HTR-8/SVneo (cell line): ENCODE measurements around the gene PSMD1.
"Not testable (repeated sequence)": the region's sequence is repeated elsewhere in the genome, so short reads cannot be mapped to it uniquely, and the experiment has no call there.

Experiments used
- DNase-seq: peaks from one replicate; pipeline ENCODE4 v3.0.0; 2011; ENCODE audit warnings: low spot score, mixed read lengths; ENCODE audit not compliant: insufficient read length
- FAIRE-seq: peaks from 2 replicates; lab custom pipeline; 2011; peaks lifted over from hg19 to GRCh38; lab: Jason Lieb, UNC

Gene PSMD1

DNA sequence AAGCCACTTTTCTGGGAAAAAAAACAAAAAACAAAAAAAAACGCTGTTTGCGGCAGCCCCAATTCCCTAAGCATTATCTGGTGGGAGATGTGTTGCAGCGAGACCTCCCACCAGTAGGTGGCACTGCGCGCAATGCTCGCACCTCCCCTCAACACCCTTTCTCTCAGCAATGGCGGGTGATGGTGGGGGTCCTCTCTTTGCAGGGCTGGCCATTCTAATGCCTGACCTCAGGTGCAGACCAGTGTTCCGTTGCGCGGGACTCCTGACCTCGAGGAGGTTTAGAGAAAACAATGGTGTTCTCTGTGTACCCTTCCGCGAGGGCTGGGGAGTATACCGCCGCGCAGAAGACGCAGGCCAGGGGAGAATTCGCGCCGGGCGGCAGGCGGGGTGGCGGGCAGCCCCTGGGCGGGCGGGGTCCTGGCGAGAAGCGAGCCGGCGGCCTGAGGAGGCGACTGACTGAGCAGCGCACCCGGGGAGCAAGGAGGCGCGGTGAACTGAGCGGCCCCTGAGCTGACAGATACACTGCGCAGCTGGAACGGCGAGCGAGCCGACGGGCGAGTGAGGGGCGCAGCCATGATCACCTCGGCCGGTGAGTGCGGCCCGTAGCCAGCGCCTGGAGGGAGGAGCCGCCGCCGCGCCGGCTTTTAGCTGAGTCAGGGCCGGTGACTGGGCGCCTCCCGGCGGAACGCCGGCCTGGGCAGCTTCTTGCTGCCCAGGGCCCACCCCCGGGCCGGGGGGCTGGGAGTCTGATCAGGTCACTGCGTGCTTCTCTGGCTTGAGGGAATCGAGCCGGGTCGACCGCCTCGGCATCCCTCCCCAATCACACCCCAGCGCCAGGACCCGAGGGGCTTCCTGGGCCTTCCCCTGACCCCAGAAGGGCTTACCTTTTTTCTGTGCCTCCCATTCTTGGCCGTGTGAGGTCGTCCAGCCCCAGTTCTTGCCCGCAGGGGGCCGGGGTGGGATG lies at the start of gene PSMD1:
Gene PSMD1, plus strand, starts transcription at position 415 of the 964 bp plus-strand sequence. Its CDS starts 159 bp downstream, at position 574.
- peak; percentile 94 for DNase-seq
- FAIRE-seq: peak; percentile 95

DNA sequence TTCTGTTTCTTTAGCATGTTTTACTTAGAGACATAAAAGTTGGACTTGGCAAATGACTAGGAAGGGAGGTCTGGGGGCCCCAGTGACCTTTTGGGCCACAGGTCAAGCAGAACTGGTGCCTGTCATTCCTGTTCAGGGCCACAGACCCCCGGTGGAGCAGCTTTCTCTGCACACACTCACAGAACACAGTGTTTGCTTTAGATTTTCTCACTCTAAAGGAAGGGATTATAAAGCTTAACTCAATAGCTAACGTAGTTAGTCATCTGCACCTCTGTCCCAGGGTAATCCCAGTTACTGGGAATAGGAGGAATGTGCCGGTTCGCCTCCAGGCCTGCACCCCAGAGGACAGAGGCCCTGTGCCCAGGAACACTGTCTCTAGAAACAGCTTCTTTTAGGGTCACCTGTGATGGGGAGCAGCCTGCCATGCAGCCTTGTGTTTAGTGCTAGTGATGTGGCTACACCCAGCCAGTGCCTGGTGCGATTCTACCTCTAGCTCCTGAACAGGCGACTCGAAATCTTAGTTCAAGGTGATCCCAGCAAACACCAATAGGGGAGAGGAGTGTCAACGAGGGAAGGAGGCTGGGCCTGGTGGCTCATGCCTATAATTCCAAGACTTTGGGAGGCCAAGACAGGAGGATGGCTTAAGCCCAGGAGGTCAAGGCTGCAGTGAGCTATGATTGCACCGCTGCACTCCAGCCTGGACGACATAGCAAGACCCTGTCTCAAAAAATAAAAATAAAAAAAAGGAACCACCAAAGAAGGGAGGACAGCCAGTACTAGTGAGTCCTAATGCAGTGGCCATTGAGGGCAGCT lies 49.2 kb upstream of the PSMD1 start:
- peak; percentile 16 for FAIRE-seq
- DNase-seq: no peak

DNA sequence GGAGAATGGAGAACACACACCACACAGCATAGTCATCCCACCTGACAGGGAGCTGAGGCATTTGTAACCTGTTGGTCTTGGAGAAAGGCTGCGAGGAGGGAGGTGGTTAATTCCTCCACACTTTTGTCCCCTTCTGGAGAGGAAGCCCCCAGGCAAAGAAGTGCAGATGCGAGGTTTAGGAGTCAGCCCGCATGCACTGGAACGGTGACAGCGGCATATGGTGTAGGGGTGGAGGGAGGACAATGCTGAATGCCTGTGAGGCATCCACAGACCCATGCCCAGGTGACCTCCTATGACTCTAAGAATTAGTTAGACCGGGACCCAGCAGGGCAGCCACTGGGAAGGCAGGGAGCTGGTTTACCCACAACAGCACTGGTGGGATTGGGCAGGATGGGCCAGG lies 48.5 kb upstream of the PSMD1 start:
- no peak for FAIRE-seq

DNA sequence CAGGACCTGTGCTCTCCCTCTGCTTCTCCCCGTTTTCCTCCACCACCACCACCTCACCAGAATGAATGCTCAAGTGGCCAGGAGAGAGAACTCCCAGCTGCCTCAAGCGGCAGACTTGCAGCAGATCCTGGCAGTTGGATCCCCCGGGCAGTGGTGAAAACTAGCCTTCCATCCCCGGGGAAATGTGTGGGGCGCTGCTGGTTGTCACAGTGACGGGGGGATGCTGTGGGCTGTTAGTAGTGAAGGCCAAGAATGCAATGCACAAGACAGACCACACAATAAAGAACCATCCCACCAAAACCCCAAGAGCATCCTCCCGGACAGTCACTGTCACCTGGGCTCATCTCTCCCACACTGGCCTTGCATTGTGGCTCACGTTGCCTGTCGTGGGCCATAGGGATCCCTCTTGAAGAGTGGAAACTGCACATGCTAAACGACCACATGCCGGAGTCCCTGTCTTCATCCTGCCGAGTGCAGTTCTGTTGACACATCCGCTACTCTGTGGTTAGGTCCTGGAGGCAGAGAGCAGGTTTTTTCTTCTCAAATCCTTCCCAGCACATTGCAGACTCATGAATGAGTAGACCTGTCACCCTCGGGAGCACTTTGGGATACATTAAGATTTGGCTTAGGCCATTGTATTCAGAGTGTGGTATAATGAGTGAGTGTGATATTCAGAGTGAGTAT lies 47.3 kb upstream of the PSMD1 start:
- FAIRE-seq (no peak), DNase-seq (no peak)

More for the DNA sequence above, 48.5 kb upstream of the PSMD1 start:
- no peak for DNase-seq

DNA sequence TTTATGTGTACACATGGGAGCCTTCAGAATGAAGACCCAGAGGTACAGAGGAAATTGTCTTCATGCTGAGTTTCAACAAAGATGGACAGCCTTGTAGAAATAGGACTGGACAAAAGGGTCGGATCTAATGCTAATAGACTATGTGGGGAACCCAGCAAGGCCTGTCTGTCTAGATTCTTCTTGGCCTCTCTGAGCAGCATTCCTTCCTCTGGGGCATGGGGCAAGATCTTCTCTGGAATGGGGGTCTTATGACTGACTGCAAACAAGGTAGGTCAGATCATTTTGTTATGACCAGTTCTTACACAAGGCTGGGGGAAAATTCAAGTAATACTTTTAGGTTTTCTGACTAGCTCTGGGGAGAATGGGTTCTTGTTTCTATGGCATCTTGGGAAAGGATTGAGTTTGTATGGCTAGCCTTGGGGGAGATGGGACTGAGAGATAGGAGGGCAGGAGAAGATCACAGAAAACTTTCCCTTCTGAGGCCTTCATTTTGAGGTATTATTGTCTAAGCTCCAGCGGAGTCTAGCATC lies 46.4 kb upstream of the PSMD1 start:
- no peak for DNase-seq
- no peak for FAIRE-seq

DNA sequence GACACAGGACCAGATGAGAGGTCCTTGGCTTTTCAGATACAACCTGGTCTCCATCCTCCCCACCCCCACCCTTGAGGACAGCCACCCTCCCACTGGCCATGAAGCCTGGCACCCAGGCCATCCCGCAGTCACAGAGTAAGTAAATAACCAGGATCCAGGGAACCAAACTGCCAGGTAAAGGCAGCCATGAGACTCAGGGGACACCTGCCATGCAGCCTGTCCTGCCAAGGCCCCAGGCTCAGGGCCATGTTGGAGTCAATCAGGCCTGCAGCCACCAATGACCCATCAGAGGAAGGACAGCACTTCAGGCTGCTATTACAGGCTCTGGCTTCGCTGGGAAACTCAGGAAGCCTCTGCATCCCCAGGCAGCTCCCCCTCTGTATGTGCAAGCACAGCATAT lies 45.1 kb upstream of the PSMD1 start:
- FAIRE-seq (no peak), DNase-seq (no peak)

DNA sequence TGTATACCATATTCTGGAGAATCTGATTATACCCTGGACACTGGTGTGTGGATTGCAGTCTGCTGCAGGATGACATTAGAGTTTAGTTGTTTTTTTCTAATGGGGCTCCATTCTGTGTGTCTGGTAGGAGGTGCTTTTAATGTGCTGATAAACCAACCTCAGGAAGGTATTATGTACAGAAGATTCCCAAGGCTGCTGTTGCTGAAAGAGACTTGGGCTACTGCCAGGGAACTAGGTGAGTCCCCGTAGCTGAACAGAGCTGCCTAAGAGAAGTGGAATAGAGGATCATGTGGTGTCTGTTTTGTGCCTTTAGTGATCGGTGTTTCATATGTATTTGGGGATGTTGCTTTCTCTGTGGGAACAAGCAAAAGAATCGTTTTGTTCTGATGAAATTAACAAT lies 44.2 kb upstream of the PSMD1 start:
- no peak for FAIRE-seq
- no peak for DNase-seq

DNA sequence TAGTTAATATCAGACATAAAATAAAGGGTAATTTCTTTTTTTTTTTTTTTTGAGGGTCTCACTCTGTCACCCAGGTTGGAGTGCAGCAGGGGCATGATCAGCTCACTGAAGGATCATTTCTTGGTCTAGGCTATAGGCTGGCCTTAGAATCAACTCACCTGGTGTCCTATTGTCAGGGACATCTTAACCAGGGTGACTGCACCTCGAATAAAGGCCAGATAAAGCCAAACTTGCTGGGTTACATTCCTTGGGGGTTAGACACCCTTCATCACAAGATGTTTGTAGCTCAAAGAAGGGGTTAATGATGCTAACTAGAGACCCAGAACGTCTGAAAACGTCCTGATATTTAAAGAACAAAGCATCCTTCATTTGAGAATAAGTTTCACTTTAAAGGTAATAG lies 42.8 kb upstream of the PSMD1 start:
- no peak for DNase-seq
- no peak for FAIRE-seq

DNA sequence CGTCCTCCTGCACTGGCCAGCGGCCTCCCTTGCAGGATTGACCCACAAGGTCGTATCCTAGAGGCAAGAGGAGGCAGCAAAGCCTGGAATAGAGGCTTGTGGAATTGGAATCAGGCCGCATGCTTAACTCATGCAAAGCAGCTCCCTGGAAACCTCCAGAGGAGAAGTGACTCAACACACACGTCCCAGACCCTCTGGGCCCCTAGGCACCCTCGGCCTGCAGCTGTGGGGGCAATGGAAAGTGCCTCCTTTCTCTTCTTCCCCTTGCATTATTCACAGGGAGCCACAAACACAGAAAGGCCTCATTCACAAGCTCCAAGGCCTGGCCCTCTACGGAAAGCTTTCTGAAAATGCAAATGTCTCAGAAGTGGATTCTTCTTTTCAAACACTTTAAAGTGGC lies 41.2 kb upstream of the PSMD1 start:
- DNase-seq (no peak), FAIRE-seq (no peak)

DNA sequence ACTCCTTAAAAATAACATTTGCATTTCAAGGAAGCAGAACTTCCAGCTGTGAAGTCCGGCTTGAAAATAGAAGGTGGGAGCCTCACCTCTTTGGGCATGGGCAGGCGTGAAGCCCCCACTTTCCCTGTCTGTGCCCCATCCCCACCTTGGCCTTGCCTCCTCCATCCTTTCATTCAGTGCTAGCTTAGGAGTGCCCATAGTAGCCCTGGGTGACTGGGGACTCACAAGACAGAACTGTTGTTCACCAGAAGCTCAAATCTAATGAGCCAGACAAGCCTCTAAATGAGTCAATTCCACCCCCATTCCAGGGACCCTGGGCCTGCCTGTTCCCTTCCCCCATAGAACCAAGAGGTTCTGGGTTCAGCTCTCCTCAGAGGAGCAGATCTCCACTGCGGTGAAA lies 40.7 kb upstream of the PSMD1 start:
- no peak for FAIRE-seq
- no peak for DNase-seq

DNA sequence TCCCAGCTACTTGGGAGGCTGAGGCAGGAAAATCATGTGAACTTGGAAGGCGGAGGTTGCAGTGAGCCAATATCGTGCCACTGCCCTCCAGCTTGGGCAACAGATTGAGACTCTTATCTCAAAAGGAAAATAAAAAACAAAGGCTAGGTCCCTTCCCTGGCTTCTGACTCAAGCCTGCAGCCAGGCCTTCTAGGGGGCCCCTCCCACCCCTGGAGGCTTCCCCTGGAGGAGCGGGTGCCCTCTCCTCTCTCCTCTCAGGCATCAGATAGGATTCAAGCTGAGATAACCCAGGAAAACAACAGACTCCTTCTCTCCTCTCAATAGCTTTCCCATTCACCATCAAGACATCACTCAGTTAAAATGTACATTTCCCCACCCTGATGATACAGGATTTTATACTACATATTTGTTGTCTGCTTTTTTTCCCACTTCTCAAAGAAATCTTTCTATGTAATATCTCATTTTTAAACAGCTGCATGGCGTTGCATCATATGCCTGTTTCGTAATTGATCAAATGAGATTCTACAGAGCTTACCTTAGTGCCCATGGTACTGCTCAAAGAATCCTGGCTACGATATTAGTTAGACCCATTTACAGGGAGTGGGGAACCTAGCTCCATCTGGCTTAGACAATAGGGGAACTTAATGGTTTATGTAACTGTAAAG lies 40.0 kb upstream of the PSMD1 start:
- FAIRE-seq: no peak
- no peak for DNase-seq

DNA sequence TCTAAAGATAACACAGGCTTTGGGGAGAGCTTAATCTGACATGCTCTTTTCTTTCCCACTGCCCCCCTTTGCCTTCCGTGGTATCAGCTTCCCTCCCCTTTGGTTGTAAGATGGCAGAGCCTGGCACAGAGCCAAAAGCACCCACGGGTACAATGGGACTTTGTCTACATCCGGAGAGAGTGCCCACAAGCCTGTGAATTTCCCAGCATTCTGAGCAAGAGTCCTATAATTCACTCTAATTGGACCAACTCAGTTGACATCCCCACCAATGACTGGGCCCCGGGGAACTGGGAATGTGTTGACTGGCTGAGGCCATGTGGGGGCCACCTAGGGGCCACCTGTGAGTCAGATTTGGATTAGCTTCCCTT lies 39.5 kb upstream of the PSMD1 start:
- DNase-seq (no peak), FAIRE-seq (no peak)

DNA sequence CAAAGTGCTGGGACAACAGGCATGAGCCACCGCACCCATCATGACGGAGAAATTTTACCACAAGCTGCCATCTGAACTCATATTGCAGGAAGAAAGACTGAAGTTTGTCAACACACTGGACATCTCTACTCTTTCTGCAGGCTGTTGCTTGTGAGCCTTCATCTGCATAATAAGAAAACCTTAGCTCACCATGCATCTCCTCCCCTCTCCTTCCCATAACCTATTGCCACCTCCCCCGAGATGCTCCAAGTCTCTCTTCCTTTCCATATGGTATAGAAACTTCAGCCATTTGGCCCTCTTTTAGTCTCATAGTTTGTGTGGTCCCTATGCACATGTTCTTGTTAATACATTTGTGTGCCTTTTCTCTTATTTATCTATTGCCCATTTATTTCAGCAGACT lies 38.5 kb upstream of the PSMD1 start:
- DNase-seq: no peak
- no peak for FAIRE-seq

DNA sequence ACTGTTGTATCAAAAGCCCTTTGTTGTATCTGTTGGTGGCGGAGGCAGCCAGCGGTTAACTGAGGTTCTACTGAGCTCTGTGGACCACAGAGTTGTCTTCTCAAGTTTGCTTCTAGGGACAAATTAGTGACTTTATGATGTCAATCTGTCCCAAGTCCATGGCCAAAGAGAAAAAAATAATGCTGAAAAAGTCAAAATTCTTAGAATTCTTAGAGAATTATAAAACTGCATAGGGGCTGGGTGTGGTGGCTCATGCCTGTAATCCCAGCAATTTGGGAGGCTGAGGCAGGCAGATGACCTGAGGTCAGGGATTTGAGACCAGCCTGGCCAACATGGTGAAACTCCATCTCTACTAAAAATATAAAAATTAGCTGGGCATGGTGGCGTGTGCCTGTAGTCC lies 31.6 kb upstream of the PSMD1 start:
- not testable (repeated sequence) for DNase-seq, FAIRE-seq

DNA sequence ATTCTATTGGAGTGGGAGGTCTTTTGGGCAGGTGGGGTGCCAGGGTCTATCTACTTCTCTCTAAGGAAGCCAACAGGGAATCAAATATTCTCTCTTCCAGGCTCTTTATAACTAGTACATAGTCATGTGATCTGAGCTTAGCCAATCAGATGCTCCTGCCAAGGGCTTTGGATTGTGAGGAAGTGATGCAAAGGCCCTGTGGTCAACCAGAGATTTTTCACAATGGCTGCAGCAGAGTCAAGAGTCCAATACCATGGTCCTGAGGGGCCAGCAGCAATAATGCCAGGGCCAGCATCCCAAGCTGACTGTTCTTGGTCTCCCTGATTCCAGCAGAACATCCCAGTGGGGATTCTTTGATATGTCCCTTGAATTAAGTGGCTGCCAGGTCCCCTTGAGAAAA lies 27.8 kb upstream of the PSMD1 start:
- DNase-seq: no peak
- FAIRE-seq: no peak

DNA sequence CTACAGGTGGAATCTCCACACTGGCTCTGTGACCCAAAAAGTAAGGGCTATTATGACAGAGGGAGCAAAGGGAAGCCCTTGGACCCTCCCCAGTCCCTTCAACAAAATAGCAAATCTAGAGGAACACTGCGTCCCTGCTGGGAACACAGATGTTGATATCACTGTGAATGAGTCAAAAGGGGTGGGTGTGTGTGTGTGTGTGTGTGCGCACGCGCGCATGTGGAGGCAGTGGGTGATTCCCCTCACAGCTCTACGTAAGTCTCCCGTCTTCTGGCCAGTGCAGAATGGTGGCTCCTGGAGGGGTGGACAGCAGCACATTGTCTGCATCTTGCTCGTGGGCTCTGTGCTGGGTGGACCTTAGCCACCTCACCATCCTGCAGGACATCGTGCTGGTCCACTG lies 27.1 kb upstream of the PSMD1 start:
- FAIRE-seq: no peak
- no peak for DNase-seq

DNA sequence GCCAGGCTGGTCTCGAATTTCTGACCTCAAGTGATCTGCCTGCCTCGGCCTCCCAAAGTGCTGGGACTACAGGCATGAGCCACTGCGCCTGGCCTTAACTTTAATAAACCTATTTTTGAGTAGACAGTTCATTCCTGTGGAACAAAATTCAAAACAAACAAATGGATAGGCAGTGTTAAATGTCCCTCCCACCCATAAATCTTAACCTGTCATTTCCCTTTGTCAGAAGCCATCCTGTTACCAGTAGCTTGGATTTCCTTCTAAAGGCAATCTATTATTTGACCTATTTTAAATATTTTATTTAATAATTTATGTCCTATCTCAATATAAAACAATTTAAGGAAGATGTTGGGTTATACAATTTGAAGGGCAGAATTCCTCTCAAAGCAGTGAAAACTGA lies 25.9 kb upstream of the PSMD1 start:
- no peak for DNase-seq
- no peak for FAIRE-seq

DNA sequence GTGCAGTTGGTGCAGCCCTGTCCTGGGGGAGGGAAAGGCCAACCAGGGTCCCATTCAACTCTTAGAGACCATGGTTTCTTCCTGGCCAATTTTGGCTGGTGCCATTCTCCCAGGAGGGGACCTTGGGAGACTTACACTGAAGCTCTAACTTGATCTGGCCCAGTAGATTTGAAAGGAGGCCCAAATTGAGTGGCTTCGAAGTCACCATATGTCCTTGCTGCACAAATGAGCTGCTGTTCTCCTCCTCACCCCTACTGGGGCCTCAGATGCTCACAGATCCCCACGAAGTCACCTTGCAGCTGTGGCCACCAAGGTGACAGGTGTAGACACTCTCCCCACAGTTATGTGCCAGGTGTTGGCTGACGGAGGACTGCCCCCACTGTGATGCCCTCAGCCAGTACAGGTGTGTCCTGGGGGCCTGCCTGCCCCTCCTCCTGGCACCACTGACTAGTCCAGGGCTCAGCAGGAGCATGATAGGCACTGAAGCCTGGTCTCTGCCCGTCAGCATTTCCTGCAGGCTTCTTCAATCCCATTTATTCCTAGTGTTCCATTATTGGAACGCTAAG lies 24.0 kb upstream of the PSMD1 start:
- FAIRE-seq (no peak), DNase-seq (no peak)
